H7 (cell line): ENCODE results near the gene TENM4. TPM values are rescaled to one million over a fixed set of nuclear protein-coding genes. Genes with fewer than 3 reads are reported as not detected.

Experiments used
- DNase-seq: peaks from one replicate; pipeline ENCODE4 v3.0.0; 2012
- H3K27me3 ChIP-seq: 2 replicates; pipeline ENCODE4 v1.6.0; 2011; ENCODE audit warnings: mild to moderate bottlenecking, low read length; ENCODE audit not compliant: control insufficient read depth, insufficient read depth
- H3K36me3 ChIP-seq: replicated peaks from 2 replicates; pipeline ENCODE4 v1.5.1; 2011; ENCODE audit warnings: low read length; ENCODE audit not compliant: control insufficient read depth, insufficient read depth
- H3K4me3 ChIP-seq: 2 replicates; pipeline ENCODE4 v1.5.1; 2011; ENCODE audit warnings: low read depth, mild to moderate bottlenecking, control low read depth, low read length, moderate library complexity; ENCODE audit not compliant: insufficient read depth
- total RNA-seq: library from RNA; depleted of rRNA; stranded (reverse); fragments of >200 nt; shearing (Covaris generic); gene quantifications from 2 replicates; pipeline ENCODE4 v1.2.3, GENCODE V29; 2014

TENM4 gene
- total RNA-seq, 1 experiment from 2014 or later = 29.6 TPM

- no peak overlapping the region for H3K4me3 ChIP-seq
- no peaks in the 10 kb centered on the region for H3K36me3 ChIP-seq
- DNase-seq = no peak
- no peaks in the 10 kb centered on the region for H3K27me3 ChIP-seq
These were observed 22.6 kb downstream of the TENM4 start for GRCh38 chr11:79418241-79418640.

- H3K4me3 ChIP-seq = no peak overlapping the region
- no peaks in the 10 kb centered on the region for H3K27me3 ChIP-seq
- H3K36me3 ChIP-seq = no peaks in the 10 kb centered on the region
- no peak for DNase-seq
These were observed 23.5 kb downstream of the TENM4 start for GRCh38 chr11:79417069-79417920.

GRCh38 chr11:79415912-79416311 lies 24.9 kb downstream of the TENM4 start:
- no peaks in the 10 kb centered on the region for H3K36me3 ChIP-seq
- DNase-seq = no peak
- no peaks in the 10 kb centered on the region for H3K27me3 ChIP-seq
- H3K4me3 ChIP-seq = no peak overlapping the region

GRCh38 chr11:79415411-79415810 lies 25.4 kb downstream of the TENM4 start:
- Histone ChIP-seq H3K27me3 (no peaks in the 10 kb centered on the region), H3K36me3 (no peaks in the 10 kb centered on the region), H3K4me3 (no peak overlapping the region)
- no peak for DNase-seq

GRCh38 chr11:79414644-79415317 lies 26.0 kb downstream of the TENM4 start:
- no peaks in the 10 kb centered on the region for H3K36me3 ChIP-seq
- no peaks in the 10 kb centered on the region for H3K27me3 ChIP-seq
- H3K4me3 ChIP-seq = no peak overlapping the region
- DNase-seq = no peak

GRCh38 chr11:79414041-79414440 lies 26.8 kb downstream of the TENM4 start:
- Histone ChIP-seq H3K36me3 (no peaks in the 10 kb centered on the region), H3K4me3 (no peak overlapping the region), H3K27me3 (no peaks in the 10 kb centered on the region)
- DNase-seq = no peak

GRCh38 chr11:79413268-79413667 lies 27.6 kb downstream of the TENM4 start:
- no peak overlapping the region for H3K4me3 ChIP-seq
- peak; percentile 76 for DNase-seq
- no peaks in the 10 kb centered on the region for H3K27me3 ChIP-seq
- H3K36me3 ChIP-seq = no peaks in the 10 kb centered on the region

GRCh38 chr11:79412761-79413160 lies 28.1 kb downstream of the TENM4 start:
- Histone ChIP-seq H3K27me3 (no peaks in the 10 kb centered on the region), H3K36me3 (no peaks in the 10 kb centered on the region), H3K4me3 (no peak overlapping the region)
- DNase-seq = no peak

GRCh38 chr11:79409330-79409729 lies 31.5 kb downstream of the TENM4 start:
- H3K36me3 ChIP-seq = no peaks in the 10 kb centered on the region
- no peak overlapping the region for H3K4me3 ChIP-seq
- no peak for DNase-seq
- no peaks in the 10 kb centered on the region for H3K27me3 ChIP-seq

- Histone ChIP-seq H3K27me3 (no peaks in the 10 kb centered on the region), H3K4me3 (no peak overlapping the region), H3K36me3 (no peaks in the 10 kb centered on the region)
These were observed 34.5 kb downstream of the TENM4 start for GRCh38 chr11:79406376-79406775.

GRCh38 chr11:79404806-79405205 lies 36.0 kb downstream of the TENM4 start:
- Histone ChIP-seq H3K4me3 (no peak overlapping the region), H3K36me3 (no peaks in the 10 kb centered on the region), H3K27me3 (no peaks in the 10 kb centered on the region)
- DNase-seq = no peak

More at GRCh38 chr11:79406376-79406775, 34.5 kb downstream of the TENM4 start:
- DNase-seq = no peak

GRCh38 chr11:79404325-79404724 lies 36.5 kb downstream of the TENM4 start:
- Histone ChIP-seq H3K27me3 (no peaks in the 10 kb centered on the region), H3K36me3 (no peaks in the 10 kb centered on the region), H3K4me3 (no peak overlapping the region)
- DNase-seq = no peak

GRCh38 chr11:79403839-79404238 lies 37.0 kb downstream of the TENM4 start:
- Histone ChIP-seq H3K27me3 (no peaks in the 10 kb centered on the region), H3K4me3 (no peak overlapping the region), H3K36me3 (no peaks in the 10 kb centered on the region)
- DNase-seq = no peak

- no peak overlapping the region for H3K4me3 ChIP-seq
- no peak for DNase-seq
- no peaks in the 10 kb centered on the region for H3K27me3 ChIP-seq
- no peaks in the 10 kb centered on the region for H3K36me3 ChIP-seq
These were observed 37.9 kb downstream of the TENM4 start for GRCh38 chr11:79402912-79403311.

- peak; percentile 61 for DNase-seq
- H3K36me3 ChIP-seq = no peaks in the 10 kb centered on the region
- H3K27me3 ChIP-seq = no peaks in the 10 kb centered on the region
- no peak overlapping the region for H3K4me3 ChIP-seq
These were observed 40.0 kb downstream of the TENM4 start for GRCh38 chr11:79400717-79401330.
